HG03135 (cell line): ENCODE measurements around the gene UVRAG.
"Not testable (repeated sequence)": the region's sequence is repeated elsewhere in the genome, so short reads cannot be mapped to it uniquely, and the experiment has no call there.

Experiments used
- ATAC-seq: cut with Tn5 transposase; IDR thresholded peaks from one replicate; pipeline ENCODE4 v1.9.1; 2021; ENCODE audit warnings: mild to moderate bottlenecking, moderate library complexity; ENCODE audit not compliant: unreplicated experiment

Gene UVRAG

GRCh38 chr11:75873417-75874221, 58.6 kb downstream of the UVRAG start:
- ATAC-seq: peak; percentile 66

- ATAC-seq: no peak
Observed at GRCh38 chr11:75874684-75875341, 59.8 kb downstream of the UVRAG start.

DNA sequence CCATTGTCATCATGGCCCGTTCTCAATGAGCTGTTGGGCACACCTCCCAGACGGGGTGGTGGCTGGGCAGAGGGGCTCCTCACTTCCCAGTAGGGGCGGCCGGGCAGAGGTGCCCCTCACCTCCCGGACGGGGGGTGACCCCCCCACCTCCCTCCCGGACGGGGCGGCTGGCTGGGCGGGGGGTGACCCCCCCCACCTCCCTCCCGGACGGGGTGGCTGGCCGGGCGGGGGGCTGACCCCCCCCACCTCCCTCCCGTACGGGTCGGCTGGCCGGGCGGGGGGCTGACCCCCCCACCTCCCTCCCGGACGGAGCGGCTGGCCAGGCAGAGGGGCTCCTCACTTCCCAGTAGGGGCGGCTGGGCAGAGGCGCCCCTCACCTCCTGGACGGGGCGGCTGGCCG, 62.3 kb downstream of the UVRAG start:
- ATAC-seq: not testable (repeated sequence)

- not testable (repeated sequence) for ATAC-seq
Observed at GRCh38 chr11:75877931-75878330, 62.9 kb downstream of the UVRAG start.

DNA sequence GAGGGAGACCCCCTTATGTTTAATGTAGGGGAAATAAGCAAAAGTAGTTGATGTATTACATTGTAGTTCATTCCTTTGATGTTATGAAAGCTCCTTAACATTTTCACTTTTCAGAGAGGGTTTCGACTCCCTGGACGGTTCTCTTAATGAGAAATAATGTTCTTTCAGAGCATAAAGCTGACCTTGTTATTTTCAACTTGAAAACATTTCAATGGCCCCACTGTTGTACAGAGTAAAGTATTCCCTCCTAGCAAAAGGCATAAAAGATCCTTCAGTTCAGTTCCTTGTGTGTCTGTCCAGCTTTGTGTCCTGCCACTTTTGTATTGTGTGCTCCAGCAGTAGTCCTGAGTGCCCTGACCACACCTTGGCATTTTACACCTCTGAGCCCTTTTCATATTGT, 63.9 kb downstream of the UVRAG start:
- ATAC-seq: no peak

GRCh38 chr11:75879737-75880136, 64.7 kb downstream of the UVRAG start:
- no peak for ATAC-seq

DNA sequence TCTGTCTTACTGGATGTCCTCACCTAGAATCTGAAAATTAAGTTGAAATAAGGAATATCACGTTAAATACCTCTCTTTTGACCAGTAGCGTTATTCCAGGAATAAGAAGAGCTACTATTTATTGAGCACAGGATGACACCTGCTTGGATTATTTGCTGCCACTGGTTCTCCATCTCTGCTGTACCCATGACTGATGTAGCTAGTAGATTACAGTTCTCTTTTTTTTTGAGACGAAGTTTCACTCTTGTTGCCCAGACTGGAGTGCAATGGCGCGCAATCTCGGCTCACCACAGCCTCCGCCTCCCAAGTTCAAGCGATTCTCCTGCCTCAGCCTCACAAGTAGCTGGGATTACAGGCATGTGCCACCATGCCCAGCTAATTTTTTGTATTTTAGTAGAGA, 65.3 kb downstream of the UVRAG start:
- ATAC-seq: not testable (repeated sequence)

GRCh38 chr11:75884321-75884720, 69.3 kb downstream of the UVRAG start:
- no peak for ATAC-seq

- no peak for ATAC-seq
Observed at GRCh38 chr11:75888416-75888815, 73.4 kb downstream of the UVRAG start.

DNA sequence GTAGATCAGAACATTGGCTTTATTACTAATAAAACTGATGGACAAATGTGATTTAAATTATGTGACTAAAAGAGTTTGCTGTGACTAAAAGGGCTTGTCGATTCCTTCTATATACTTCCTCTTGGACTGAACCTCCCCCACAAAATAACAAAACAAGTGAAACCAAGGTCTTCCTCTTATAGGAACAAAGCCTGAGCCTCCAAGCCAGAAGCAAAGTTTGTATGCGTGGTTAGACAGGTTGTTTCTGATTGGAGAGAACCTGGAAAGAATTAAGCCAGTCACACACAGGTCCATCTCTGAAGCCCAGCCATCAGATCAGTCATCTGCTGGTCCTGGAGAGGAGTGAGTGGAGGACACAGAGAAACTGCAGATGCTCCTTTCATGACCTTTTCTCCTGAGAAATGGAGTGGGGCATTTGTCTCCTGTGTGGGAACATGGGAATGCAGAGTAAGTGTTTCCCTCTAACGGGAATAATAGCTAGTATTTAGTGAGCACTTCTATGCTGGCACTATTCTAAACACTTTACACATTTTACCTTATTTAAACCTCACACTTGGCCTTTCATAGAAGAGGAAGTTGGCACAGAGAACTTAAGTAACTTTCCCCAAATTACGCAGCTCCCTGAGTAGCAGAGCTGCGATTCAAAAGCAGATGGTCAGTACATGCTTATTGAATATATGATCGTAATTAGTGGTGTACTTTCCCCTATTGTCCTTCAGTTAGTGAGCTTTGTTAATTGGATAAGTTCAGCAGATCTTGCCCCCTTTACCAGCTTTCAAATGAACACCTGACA, 77.1 kb downstream of the UVRAG start:
- no peak for ATAC-seq

DNA sequence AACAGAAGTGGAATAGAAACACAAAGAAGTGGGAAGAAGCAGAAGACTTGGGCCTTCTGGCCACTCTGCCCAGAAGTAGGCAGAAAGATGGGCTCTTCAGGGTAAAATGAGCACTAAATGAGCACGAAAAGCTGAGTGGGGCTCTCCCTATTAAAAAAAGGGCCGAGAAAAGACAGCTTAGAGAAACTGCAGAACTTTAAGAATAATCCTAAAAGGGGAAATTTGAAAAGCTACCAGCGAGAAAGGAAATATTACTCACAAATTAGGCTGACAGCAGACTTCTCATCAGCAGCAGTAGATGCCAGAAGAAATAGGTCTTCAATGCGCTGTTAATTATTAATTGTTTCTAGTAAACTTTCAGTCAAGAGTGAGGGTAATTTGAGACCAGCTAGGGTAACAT, 78.2 kb downstream of the UVRAG start:
- ATAC-seq: no peak

GRCh38 chr11:75894036-75894585, 79.1 kb downstream of the UVRAG start:
- no peak for ATAC-seq

DNA sequence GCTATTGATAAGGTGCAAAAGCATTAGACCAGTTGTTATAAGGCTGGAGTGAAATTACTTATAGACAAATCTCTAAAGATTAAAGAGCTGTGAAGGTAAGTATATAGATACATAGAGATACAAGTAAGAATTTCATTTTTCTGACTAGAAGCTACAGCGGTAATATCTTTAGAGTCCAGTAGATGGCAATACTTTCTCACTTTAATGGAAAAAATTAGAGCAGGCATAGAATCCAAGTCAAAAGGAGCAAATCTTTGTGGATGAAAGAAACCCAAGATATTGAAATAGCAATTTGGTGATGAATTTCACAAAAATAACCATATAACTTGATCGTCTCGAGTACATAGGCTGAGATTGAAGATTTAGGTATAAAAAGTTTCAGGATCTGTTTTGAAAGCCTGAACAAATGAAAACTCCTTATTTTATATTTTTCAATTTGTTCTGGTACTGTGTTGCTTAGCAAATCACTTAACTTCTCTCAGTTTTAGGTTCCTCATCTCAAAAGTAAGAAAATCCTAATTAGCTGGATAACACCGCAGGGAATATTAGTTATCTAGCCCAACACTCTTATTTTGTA, 81.9 kb downstream of the UVRAG start:
- no peak for ATAC-seq

DNA sequence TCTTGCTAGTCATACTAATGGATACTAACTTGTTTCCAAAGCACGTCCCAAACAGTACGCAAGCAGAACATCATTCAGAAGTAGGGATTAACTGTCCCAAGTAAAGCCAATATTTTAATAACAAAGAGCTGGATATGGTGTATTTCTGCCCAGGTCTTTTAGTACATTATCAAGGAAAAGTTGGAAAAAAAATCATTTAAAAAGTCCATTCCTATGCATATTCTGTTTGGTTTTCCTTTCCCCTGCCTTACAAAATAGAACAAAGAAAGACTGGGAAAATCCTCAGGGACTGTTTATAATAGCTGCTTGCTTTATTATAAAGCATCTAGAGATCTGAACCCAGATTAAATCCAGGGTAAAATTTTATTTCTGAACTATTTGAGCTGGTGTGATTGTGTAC, 83.9 kb downstream of the UVRAG start:
- no peak for ATAC-seq

- ATAC-seq: no peak
Observed at GRCh38 chr11:75899806-75900205, 84.8 kb downstream of the UVRAG start.

- no peak for ATAC-seq
Observed at GRCh38 chr11:75900848-75901247, 85.8 kb downstream of the UVRAG start.

DNA sequence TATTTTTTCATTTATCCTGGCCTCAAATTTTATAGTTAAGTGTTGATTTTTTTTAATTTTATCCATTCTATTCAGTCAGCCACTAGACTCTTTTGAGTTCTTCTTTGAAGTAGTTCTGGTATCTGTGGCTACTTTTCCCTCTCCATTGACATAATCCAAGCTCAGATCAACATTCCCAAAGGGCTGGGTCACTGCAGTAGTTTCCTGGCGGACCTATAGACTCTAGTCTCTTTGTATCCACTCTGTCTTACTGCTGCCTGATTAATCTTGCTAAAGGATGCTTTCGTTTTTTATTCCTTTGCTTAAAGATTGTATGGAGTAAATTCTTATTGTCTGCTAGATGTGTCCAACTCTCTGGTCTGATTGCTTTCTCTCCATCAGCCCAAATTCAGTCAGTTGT, 87.6 kb downstream of the UVRAG start:
- ATAC-seq: no peak

- ATAC-seq: no peak
Observed at GRCh38 chr11:75903276-75903675, 88.3 kb downstream of the UVRAG start.

DNA sequence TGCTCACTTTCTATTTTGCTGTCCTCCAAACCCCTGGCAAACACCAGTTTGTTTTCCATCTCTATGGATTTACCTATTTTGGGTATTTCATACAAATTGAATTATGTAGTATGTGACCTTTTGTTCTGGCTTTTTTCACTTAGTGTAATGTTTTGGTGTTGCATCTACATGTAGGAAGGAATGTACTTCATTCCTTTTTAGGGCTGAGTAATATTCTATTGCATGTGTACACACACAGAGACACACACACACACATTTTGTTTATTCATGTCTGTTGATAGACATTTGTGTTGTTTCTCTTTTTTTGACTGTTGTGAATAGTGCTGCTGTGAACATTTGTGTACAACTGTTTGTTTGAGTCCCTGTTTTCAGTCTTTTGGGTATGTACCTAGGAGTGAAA, 90.4 kb downstream of the UVRAG start:
- ATAC-seq: no peak

- no peak for ATAC-seq
Observed at GRCh38 chr11:75907906-75908527, 93.0 kb downstream of the UVRAG start.
